H1 (cell line): ENCODE results near the gene TIFAB. TPM values are rescaled to one million over a fixed set of nuclear protein-coding genes. Genes with fewer than 3 reads are reported as not detected.
A peak's percentile ranks its signal among the peaks of the same experiment; 100 is the strongest.

ENCODE experiments used
- CTCF ChIA-PET: fragments of 300-600 bp; sonication (Branson Sonifier 250); formaldehyde crosslinking; loops from one replicate; lab custom pipeline; 2021; ENCODE audit not compliant: partially characterized antibody; lab: Charles Lee
- POLR2A ChIA-PET: fragments of 300-600 bp; sonication (Branson Sonifier 250); formaldehyde crosslinking; loops from one replicate; lab custom pipeline; 2021; ENCODE audit warnings: inconsistent platforms; ENCODE audit not compliant: partially characterized antibody; lab: Charles Lee
- DNase-seq, 2 experiments: peaks; one replicate each; pipeline versions ENCODE4 v3.0.0 to v3.0.0-alpha.2; 2010 to 2022; ENCODE audit warnings: low spot score in 2 of 2, low read depth in 1 of 2, mixed read lengths in 1 of 2
- FAIRE-seq: peaks from 2 replicates; lab custom pipeline; 2011; peaks lifted over from hg19 to GRCh38; lab: Jason Lieb, UNC
- H2AFZ ChIP-seq: 2 replicates; pipeline ENCODE4 v1.8.1; 2012; ENCODE audit warnings: low read length, inconsistent platforms
- H2AK5ac ChIP-seq: 2 replicates; pipeline ENCODE4 v1.6.1; 2013; ENCODE audit warnings: low read depth, low read length
- H2BK120ac ChIP-seq: replicated peaks from 2 replicates; pipeline ENCODE3; 2013; ENCODE audit warnings: low read depth, low read length, inconsistent platforms
- H2BK12ac ChIP-seq: 2 replicates; pipeline ENCODE4 v1.6.1; 2013; ENCODE audit warnings: low read depth, low read length
- H2BK15ac ChIP-seq: 2 replicates; pipeline ENCODE4 v1.6.1; 2013; ENCODE audit warnings: low read length
- H2BK20ac ChIP-seq: 2 replicates; pipeline ENCODE4 v1.6.1; 2013; ENCODE audit warnings: low read length
- H2BK5ac ChIP-seq: 2 replicates; pipeline ENCODE4 v1.6.1; 2013; ENCODE audit warnings: low read depth, low read length
- H3K14ac ChIP-seq: 2 replicates; pipeline ENCODE4 v1.6.1; 2013; ENCODE audit warnings: inconsistent platforms; ENCODE audit not compliant: insufficient read length
- H3K18ac ChIP-seq: 2 replicates; pipeline ENCODE4 v1.6.1; 2013; ENCODE audit warnings: low read length; ENCODE audit errors: extremely low read depth
- H3K23ac ChIP-seq: 2 replicates; pipeline ENCODE4 v1.6.1; 2013; ENCODE audit warnings: inconsistent platforms; ENCODE audit not compliant: insufficient read length
- H3K23me2 ChIP-seq: 2 replicates; pipeline ENCODE4 v1.6.1; 2013; ENCODE audit warnings: low read depth, low read length
- H3K27ac ChIP-seq: 2 replicates; pipeline ENCODE4 v1.6.1; 2011; ENCODE audit warnings: low read depth, low read length, inconsistent platforms
- H3K27me3 ChIP-seq, 4 experiments: replicated peaks in 1 of 4; 1 replicate in 1 of 4; 2 replicates in 3 of 4; pipeline versions ENCODE4 v1.6.1 to v1.8.1; 2011 to 2013; ENCODE audit warnings: low read length in 3 of 4, mild to moderate bottlenecking in 3 of 4, inconsistent platforms in 2 of 4, mixed read lengths in 2 of 4, moderate library complexity in 1 of 4; ENCODE audit not compliant: control insufficient read depth in 3 of 4, insufficient read depth in 3 of 4; ENCODE audit errors: extremely low read depth in 1 of 4
- H3K36me3 ChIP-seq, 4 experiments: 2 replicates each; pipeline versions ENCODE4 v1.6.1 to v1.8.1; 2011 to 2013; ENCODE audit warnings: mild to moderate bottlenecking in 4 of 4, low read length in 3 of 4, moderate library complexity in 2 of 4, control low read depth in 1 of 4, inconsistent platforms in 1 of 4; ENCODE audit not compliant: insufficient read depth in 4 of 4, control insufficient read depth in 2 of 4
- H3K4ac ChIP-seq: replicated peaks from 2 replicates; pipeline ENCODE3; 2013; ENCODE audit warnings: low read length, low read depth, mixed read lengths, inconsistent platforms; ENCODE audit not compliant: insufficient read length
- H3K4me1 ChIP-seq, 4 experiments: replicated peaks in 1 of 4; 1 replicate in 1 of 4; 2 replicates in 3 of 4; pipeline versions ENCODE4 v1.6.1 to v1.8.1; 2011 to 2013; ENCODE audit warnings: low read length in 3 of 4, inconsistent platforms in 2 of 4, mixed read lengths in 1 of 4; ENCODE audit not compliant: insufficient read depth in 4 of 4, control insufficient read depth in 3 of 4
- H3K4me2 ChIP-seq, 2 experiments: 2 replicates each; pipeline versions ENCODE4 v1.6.1 to v1.8.1; 2011 to 2013; ENCODE audit warnings: low read depth in 2 of 2, low read length in 2 of 2, control low read depth in 1 of 2, inconsistent platforms in 1 of 2, mild to moderate bottlenecking in 1 of 2; ENCODE audit not compliant: insufficient read depth in 1 of 2
- H3K4me3 ChIP-seq, 4 experiments: fragments of 200-600, 300-600 bp in 1 of 4; sonication (generic), shearing (Covaris generic), sonication (Bioruptor Twin) in 1 of 4; 2 replicates each; pipeline versions ENCODE4 v1.5.1 to v1.8.1; 2011 to 2016; ENCODE audit warnings: low read length in 4 of 4, low read depth in 3 of 4, control low read depth in 2 of 4, inconsistent platforms in 2 of 4, mild to moderate bottlenecking in 2 of 4, mixed read lengths in 1 of 4, moderate library complexity in 1 of 4; ENCODE audit not compliant: insufficient read depth in 2 of 4; ENCODE audit errors: extremely low read depth in 1 of 4
- H3K56ac ChIP-seq: replicated peaks from 2 replicates; pipeline ENCODE3; 2013; ENCODE audit warnings: low read depth, mild to moderate bottlenecking, mixed read lengths, low read length, inconsistent platforms; ENCODE audit not compliant: insufficient read length
- H3K79me1 ChIP-seq: 2 replicates; pipeline ENCODE4 v1.6.1; 2013; ENCODE audit warnings: low read depth, low read length, control low read depth
- H3K79me2 ChIP-seq, 2 experiments: 2 replicates each; pipeline versions ENCODE4 v1.6.1 to v1.8.1; 2012 to 2013; ENCODE audit warnings: low read length in 2 of 2, mild to moderate bottlenecking in 2 of 2, inconsistent platforms in 1 of 2; ENCODE audit not compliant: insufficient read depth in 2 of 2, control insufficient read depth in 1 of 2
- H3K9ac ChIP-seq, 4 experiments: replicated peaks in 1 of 4; 1 replicate in 1 of 4; 2 replicates in 3 of 4; pipeline versions ENCODE4 v1.6.1 to v1.8.1; 2011 to 2013; ENCODE audit warnings: low read depth in 3 of 4, low read length in 3 of 4, control low read depth in 2 of 4, mild to moderate bottlenecking in 2 of 4, moderate library complexity in 2 of 4, inconsistent platforms in 1 of 4; ENCODE audit errors: extremely low read depth in 1 of 4
- H3K9me3 ChIP-seq, 2 experiments: 2 replicates each; pipeline versions ENCODE4 v1.6.1 to v1.8.1; 2012 to 2013; ENCODE audit warnings: mild to moderate bottlenecking in 2 of 2, moderate library complexity in 2 of 2, control low read depth in 1 of 2, inconsistent platforms in 1 of 2, low read depth in 1 of 2, low read length in 1 of 2, mixed read lengths in 1 of 2; ENCODE audit not compliant: insufficient read depth in 2 of 2
- H4K20me1 ChIP-seq, 2 experiments: replicated peaks in 1 of 2; 2 replicates each; pipeline versions ENCODE3 to v1.8.1; 2011 to 2013; ENCODE audit warnings: inconsistent platforms in 2 of 2, low read length in 2 of 2, mild to moderate bottlenecking in 1 of 2; ENCODE audit not compliant: insufficient read depth in 2 of 2, control insufficient read depth in 1 of 2
- H4K5ac ChIP-seq: 2 replicates; pipeline ENCODE4 v1.6.1; 2013; ENCODE audit warnings: low read length, low read depth, mixed read lengths, inconsistent platforms; ENCODE audit not compliant: insufficient read length
- H4K8ac ChIP-seq: 2 replicates; pipeline ENCODE4 v1.8.0; 2013; ENCODE audit warnings: mild to moderate bottlenecking, moderate library complexity, low read length, inconsistent platforms; ENCODE audit not compliant: insufficient read depth; ENCODE audit errors: extremely low read depth
- H4K91ac ChIP-seq: replicated peaks from 2 replicates; pipeline ENCODE3; 2013; ENCODE audit warnings: low read length, mixed read lengths, inconsistent platforms; ENCODE audit not compliant: insufficient read length
- EZH2 ChIP-seq: fragments of 200-600 bp; sonication (generic); IDR thresholded peaks from 2 replicates; pipeline ENCODE4 v1.7.1; 2012; ENCODE audit warnings: low read depth, mild to moderate bottlenecking, moderate library complexity, low read length, inconsistent platforms; ENCODE audit not compliant: severe bottlenecking
- GTF2F1 ChIP-seq: IDR thresholded peaks from 2 replicates; pipeline ENCODE4 v1.6.1; 2012; ENCODE audit warnings: low read depth, low read length, improper control_type of control experiment, borderline replicate concordance
- JUN ChIP-seq: IDR thresholded peaks from 2 replicates; pipeline ENCODE4 v1.6.1; 2011; ENCODE audit warnings: low read depth, mild to moderate bottlenecking, improper control_type of control experiment, low read length
- MAX ChIP-seq: IDR thresholded peaks from 2 replicates; pipeline ENCODE4 v1.6.1; 2012; ENCODE audit warnings: inconsistent platforms
- PHF8 ChIP-seq: fragments of 200-600 bp; sonication (generic); conservative IDR thresholded peaks from 2 replicates; pipeline ENCODE4 v1.7.1; 2012; ENCODE audit warnings: low read depth, mild to moderate bottlenecking, inconsistent platforms, low read length, moderate library complexity
- SIN3A ChIP-seq, 2 experiments: IDR thresholded peaks in 1 of 2; conservative IDR thresholded peaks in 1 of 2; 2 replicates each; pipeline ENCODE4 v1.6.1; 2011 to 2012; ENCODE audit warnings: low read length in 2 of 2, improper control_type of control experiment in 1 of 2, low read depth in 1 of 2, mild to moderate bottlenecking in 1 of 2
- SIRT6 ChIP-seq: IDR thresholded peaks from one replicate; pipeline ENCODE4 v1.7.1; 2012; ENCODE audit warnings: low read length, inconsistent platforms
- SRF ChIP-seq: IDR thresholded peaks from 2 replicates; pipeline ENCODE4 v1.6.1; 2011; ENCODE audit warnings: mild to moderate bottlenecking, low read depth, low read length, moderate library complexity
- TAF7 ChIP-seq: optimal IDR thresholded peaks from 2 replicates; pipeline ENCODE3; 2011; ENCODE audit warnings: low read depth, mild to moderate bottlenecking, inconsistent platforms, low read length, moderate library complexity, borderline replicate concordance
- ZNF274 ChIP-seq: IDR thresholded peaks from 2 replicates; pipeline ENCODE4 v1.7.0; 2012; ENCODE audit warnings: low read length, borderline replicate concordance; ENCODE audit errors: extremely low read depth
- WGBS, 2 experiments: shearing (Covaris generic) in 1 of 2; methylation state at CpG; one replicate each; pipeline versions ENCODE4 v1.1.6 to v1.1.7; 2013 to 2015; ENCODE audit warnings: low lambda C conversion rate in 2 of 2, mixed read lengths in 2 of 2, inconsistent platforms in 1 of 2, low coverage in 1 of 2, missing lambda C conversion rate in 1 of 2; ENCODE audit not compliant: insufficient replicate concordance in 2 of 2, insufficient coverage in 1 of 2, insufficient read length in 1 of 2; ENCODE audit errors: extremely low coverage in 1 of 2, missing lambda C conversion rate in 1 of 2; 5-methylcytosine and 5-hydroxymethylcytosine counted together
- polyA plus RNA-seq, 7 experiments: library from polyadenylated mRNA; depleted of rRNA in 3 of 7; stranded (reverse) in 5 of 7; unstranded in 2 of 7; fragments of >200 nt in 5 of 7; fragments of 200-250 nt in 2 of 7; gene quantifications; 1 replicate in 5 of 7; 2 replicates in 1 of 7; 4 replicates in 1 of 7; pipeline versions ENCODE4 v1.2.1 to v1.2.3, GENCODE V29; 2011 to 2013; ENCODE audit warnings: missing spikeins in 2 of 7, mixed read lengths in 2 of 7
- total RNA-seq: library from RNA; stranded (reverse); fragmentation: NEBNext Ultra II Directional; extraction: Animal tissue kit (Norgen Biotek cat#: 25700); gene quantifications from 2 replicates; pipeline ENCODE4 v1.2.1, GENCODE V29; 2021
- TF ChIP-seq, protein P1 (sequence below): IDR thresholded peaks from 2 replicates; pipeline ENCODE4 v1.6.1; 2011; ENCODE audit warnings: low read depth, mild to moderate bottlenecking, low read length; ENCODE audit not compliant: insufficient read depth

The TIFAB gene
- total and polyA plus RNA-seq, 2 of the 8 experiments (the other 6 are each of a cell fraction or from before 2014, with no cell fraction given) = not detected

DNA sequence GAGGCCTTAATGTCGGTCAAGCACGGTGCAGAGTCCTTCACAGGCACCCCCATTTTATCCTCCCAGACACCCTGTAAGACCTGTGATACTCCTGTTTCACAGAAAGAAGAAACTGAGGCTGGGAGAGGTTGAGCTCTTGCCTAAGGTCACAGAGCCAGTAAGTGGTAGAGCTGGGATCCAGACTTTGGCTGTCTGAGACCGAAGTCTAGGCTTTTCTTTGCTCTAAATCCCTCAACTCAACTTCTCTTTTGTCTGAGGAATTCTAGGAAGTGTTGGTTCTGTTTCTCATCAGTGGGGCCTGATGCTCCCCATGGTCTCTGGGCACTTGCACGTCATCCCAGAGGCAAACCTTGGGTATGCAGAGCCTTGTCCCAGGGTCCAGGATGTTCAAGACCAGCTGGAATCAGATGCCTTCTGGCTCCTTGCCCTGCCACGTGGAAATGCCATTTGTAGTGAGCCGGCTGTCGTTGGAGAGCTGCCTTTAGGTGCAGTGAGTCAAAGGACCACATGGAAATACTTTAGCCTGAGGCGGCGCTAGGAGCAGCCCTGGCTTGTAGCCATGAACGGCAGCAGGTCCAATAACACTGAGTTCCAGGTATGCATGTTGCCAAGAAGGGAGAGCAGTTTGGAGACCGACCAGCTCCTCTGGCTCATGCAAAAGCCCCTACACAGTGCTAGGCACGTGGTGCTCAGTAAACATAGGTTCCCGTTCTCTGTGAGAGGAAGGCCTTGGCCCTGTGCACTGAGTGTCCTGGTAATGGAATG, 14.2 kb downstream of the TIFAB start:
- Histone ChIP-seq H2AK5ac (no peak overlapping the region), H3K27ac (no peak overlapping the region), H3K4me2 (no peak overlapping the region), H3K27me3 (no peaks in the 10 kb centered on the region), H2BK15ac (no peak overlapping the region), H2BK20ac (no peak overlapping the region), H3K36me3 (no peaks in the 10 kb centered on the region), H3K4ac (no peak overlapping the region), H4K91ac (no peak overlapping the region), H3K23ac (no peak overlapping the region), H3K79me1 (no peaks in the 10 kb centered on the region), H2AFZ (no peak overlapping the region), H3K56ac (no peak overlapping the region), H3K79me2 (no peaks in the 10 kb centered on the region), H3K23me2 (no peaks in the 10 kb centered on the region; the same call in 1 of the 2 replicates), H3K9me3 (no peaks in the 10 kb centered on the region), H4K8ac (no peak overlapping the region), H4K20me1 (no peaks in the 10 kb centered on the region), H2BK12ac (no peak overlapping the region), H3K14ac (no peak overlapping the region), H3K18ac (no peak overlapping the region), H4K5ac (no peak overlapping the region), H3K4me3 (no peak overlapping the region), H2BK120ac (no peak overlapping the region), H2BK5ac (no peak overlapping the region), H3K4me1 (no peaks in the 10 kb centered on the region; a peak in 1 of 7 replicates), H3K9ac (no peak overlapping the region)
- FAIRE-seq (no peak), DNase-seq (peak in 1 of 2 experiments; percentile 41)
- POLR2A ChIA-PET = no interaction called here
- WGBS, 2 experiments = 91% methylated on average over 13 of the region's 13 CpGs; no CpG with 5 or more reads in 1 of the 2 experiments
- CTCF ChIA-PET = interaction anchor here (0.6 to 19.4 kb wide), 8 partner anchors 7 to 454 kb away, joined by 3 to 264 read pairs (median 6); no protein-coding TSS in a partner anchor
- TF ChIP-seq SIN3A (conservative IDR thresholded peaks at IDR 0.05 in 1 of 2, IDR thresholded peaks at IDR 0.05 in 1 of 2; ENCODE audit: low read depth in 1 of 2, low read length in 2 of 2) (no peak), TAF7 (no peak), ZNF274 (no peak), SIRT6 (no peak), EZH2 (no peak), MAX (no peak), SRF (no peak), JUN (no peak), GTF2F1 (no peak), PHF8 (no peak)
- TF ChIP-seq, protein P1, sequence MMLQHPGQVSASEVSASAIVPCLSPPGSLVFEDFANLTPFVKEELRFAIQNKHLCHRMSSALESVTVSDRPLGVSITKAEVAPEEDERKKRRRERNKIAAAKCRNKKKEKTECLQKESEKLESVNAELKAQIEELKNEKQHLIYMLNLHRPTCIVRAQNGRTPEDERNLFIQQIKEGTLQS = no peak
